HG03457 (cell line): ENCODE results near the gene ARHGAP26.

Experiments used
- ATAC-seq: cut with Tn5 transposase; IDR thresholded peaks from one replicate; pipeline ENCODE4 v1.9.1; 2021; ENCODE audit warnings: moderate number of reproducible peaks; ENCODE audit not compliant: unreplicated experiment

ARHGAP26 gene

DNA sequence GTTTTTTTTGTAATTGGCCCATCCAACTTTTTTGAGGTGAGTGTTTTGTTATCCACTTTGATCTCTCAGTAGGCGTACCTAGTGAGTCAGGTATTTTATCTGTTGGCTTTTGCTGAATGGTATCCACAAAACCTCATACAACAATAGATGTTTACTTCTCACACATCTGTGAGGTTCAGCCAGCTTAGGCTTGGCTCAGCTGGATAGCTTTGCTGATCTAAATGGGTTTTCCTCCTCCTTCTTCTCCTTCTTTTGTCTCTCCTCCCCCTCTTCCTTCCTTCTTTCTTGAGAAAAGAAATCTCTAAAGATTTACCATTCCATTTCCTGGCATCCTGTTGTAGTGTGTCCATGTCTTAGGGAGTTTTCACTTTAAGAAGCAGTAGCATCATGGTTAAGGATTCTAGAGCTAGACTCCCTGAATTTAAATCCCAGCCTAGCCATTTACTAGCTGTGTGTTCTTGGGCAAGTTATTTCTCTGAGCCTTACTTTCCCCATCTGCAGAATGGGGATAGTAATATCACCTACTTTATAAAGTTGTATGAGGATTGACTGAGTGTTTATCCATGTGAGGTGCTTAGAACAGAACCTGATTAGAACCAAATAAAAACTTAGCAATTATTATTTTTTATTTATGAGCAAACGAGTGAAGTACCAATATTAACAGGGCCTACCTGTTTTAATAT is 126.3 kb downstream of the ARHGAP26 start:
- ATAC-seq, result no peak

DNA sequence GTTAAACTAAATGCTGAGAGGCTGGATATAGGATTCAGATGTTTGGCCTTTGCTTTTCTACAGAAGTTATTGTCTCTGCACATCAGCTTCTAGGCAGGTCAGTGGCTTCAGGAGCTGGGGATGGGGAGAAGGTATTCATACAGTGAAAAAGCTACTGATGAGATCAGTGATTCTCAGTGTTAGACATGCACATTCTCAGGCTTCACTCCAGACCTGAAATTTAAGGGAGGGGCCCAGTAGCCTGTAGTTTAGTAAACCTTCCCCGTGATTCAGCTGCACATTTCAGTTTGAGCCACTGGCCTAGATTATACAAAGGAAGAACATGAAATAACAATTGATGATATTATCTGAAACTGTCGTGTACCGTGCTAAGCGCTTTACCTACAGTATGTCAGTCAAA is 127.2 kb downstream of the ARHGAP26 start:
- ATAC-seq, result no peak

DNA sequence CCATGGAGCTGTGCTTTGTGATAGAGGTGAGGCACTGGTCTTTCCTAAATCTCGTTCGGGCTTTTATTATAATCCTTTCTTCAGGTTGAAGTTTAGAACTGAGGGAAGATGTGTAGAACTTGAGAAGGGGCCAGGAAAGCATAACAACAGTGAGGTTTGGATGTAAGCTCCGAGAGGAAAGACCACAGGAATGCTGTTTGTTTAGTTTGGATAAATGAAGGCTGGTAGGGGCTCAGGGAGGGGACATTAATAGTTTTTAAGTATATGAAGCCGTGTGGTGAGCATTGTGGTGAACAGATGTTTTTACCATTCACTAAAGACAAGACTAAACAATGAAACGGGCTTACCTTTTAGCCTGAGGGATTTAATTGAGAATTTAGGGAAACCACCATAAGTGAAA is 130.8 kb downstream of the ARHGAP26 start:
- ATAC-seq, result no peak

DNA sequence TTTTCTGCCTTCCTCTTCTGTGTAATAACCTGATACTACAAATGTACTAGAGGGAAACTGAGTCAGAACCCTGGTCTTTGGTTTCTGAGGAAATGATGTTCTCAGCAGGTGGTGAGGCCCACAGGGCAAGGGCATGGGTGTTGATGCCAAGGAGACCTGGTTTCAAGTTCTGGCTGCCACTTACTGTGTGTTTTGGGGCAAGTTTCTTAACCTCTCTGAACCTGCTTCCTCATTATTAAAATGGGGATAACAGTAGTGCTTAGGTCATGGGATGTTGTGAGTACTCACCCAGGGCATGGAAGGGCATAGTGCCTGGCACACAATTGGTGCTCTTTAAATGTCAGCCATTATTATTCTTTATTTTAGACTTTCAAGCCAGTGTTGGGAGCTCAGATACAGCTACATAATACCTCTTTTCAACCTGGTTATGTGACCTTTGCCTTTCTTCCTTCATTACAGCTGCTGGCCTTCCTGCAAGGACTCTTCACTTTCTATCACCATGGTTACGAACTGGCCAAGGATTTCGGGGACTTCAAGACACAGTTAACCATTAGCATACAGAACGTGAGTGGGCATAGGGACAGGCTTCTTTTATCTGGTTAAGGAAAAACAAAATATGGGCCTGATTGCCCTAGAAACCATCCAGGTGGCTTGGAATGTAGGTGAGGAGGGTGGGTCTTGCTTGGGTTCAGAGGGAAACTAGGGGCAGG is 131.5 kb downstream of the ARHGAP26 start:
- ATAC-seq, result no peak

DNA sequence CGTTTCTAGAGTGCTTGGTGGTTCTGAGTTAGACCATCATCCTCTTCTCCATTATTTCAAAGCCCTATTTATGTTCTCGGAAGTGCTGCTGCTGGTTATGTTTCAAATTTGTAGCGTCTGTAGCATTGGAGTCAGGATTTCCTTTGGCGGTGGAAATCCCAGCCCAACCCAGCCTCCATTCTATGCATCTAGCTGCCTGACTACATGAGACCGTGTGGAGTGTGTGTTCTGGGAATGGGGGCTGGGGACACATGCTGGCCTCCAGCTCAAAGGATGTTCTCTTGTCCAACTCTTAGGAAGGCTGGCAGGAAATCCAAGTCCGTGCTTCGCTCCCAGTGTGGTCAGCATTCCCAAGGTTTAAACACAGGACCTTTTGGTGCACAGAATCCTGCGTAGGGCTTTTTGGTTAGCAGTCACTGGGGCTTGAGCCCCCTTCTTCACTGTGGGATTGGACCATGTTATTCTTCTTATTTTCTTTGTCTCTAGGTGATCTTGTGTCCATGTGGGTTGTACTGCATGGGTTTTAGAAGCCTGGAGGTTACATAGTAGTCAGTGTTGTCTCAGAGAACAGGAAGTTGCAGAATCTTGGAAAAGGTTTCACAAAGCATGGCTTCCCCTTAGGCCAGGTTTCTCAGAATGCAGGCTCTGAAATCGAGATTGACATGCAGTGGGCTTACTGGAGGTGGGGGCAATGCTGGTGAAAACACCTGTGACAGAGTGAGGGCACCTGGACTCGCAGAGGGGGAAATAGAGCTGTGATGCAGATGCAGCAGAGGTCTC is 132.2 kb downstream of the ARHGAP26 start:
- no peak for ATAC-seq

DNA sequence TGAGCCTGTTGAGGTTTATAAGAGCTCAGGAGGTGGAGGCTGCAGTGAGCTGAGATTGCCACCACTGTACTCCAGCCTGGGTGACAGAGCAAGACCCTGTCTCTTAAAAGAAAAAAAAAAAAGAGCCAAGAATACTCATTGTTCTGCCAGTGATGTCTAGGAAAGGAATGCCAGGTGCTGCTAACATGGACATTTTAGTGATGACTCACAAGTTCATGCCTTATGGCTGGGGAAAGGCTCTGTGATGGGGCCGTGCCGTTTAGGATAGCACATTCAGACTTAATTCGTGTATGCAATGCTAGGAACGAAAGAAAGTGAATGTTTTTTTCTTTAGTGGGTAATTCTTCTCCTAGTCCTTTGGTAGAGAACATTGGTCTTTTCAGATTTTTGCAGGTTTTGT is 134.2 kb downstream of the ARHGAP26 start:
- no peak for ATAC-seq

DNA sequence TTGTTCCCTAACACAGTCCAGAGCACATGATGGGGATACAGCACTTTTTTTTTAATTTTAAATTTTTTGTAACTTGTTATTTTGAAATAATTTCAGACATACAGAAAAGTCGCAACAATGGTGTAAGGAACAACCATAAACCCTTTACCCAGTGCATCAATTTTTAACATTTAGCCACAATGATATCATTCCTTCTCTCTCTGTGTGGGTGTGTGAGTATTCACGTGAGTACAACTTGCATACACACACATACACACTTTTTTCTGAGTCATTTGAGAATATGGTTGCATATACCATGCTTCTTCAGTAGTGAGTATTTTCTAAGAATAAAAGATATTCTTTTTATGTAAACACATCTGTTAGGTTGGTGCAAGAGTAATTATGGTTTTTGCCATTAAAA is 135.2 kb downstream of the ARHGAP26 start:
- ATAC-seq, result no peak

DNA sequence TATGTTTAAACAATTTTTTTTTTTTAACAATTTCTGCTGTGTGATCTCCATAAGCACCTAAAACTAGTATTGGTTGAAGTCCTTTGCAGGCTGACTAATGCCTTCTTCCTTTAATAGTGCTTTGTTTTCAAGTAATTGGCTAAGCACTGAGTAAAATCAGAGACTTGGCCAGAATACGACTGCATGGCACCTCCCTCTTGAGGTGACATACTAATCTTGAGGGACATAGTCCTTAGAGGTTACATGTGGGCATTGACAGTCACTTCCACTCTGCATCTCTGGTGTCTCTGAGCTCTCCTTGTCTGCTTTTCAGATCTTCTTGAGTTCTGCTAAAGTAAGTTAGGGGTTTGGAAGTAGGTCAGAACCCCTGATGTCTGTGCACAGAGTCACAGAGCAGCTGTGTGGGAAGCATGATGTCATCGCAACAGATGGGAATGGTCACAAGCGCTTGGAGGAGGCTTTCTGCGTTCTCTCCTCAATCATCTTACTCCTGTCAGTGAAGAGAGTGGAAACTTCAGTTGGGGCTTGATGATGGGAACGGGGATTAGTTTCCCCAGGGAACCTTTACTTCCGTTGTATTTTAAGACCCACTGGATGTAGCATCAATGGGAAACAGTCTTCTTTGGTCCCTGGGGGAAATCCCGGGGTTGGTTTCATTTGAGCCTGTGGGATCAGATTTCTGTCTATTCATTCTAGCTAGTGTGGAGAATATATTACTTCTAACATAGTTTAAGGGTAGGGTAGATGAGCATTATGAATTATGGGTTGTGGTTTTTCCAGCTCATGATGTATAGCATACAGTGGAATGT is 136.9 kb downstream of the ARHGAP26 start:
- ATAC-seq, result no peak

DNA sequence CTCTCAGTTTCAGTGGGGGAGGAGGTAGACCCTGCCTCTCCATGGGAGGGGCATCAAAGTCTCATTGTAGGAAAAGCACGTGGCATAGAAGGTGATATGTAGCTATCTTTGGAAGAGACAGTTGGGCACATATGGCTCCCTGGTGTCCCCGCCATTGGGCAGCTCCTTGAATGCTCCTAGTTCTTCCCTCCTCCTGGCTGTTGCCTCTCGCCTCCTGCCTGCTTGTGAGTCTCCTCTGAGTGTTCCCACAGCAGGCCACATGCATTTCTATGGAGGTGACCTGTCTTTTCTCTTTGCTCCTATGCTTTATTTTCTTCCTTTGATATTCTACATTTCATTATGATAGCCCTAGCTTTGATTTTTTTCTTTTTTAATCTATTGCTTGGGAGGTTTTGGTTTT is 138.5 kb downstream of the ARHGAP26 start:
- ATAC-seq, result no peak

DNA sequence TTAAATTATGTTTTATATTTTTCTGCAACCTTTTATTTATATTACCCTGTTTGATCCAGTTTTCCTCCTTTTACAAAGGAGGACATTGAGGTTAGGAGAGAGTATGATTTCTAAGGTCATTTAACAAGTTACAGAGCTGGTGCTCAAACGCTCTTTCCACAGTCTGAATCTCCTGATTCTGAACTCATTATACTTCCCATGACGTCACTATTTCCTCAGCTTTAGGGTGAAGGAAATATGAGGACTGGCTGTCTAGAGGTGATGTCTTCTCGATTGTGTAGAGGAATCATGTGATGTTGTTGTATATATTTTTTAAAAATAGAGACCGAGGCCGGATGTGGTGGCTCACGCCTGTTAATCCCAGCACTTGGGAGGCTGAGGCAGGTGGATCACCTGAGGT is 140.0 kb downstream of the ARHGAP26 start:
- ATAC-seq, result no peak

DNA sequence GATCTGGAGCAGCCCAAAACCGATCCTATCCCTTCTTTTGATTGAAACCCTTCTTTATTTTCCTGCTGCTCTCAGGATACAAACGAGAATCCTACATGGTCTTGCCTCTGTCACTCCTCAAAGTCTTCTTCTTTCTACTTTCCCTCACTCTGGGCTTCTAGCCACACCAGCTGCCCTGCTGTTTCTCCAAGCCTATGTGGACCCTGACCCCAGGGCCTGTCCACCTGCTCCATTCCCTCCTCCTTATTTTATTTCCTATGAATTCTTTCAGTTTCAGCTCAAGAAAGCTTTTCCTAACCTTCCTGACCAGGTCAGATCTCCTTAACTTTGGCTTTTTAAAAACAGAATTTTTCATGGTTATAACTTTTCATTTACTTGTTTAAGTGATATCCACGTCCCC is 141.0 kb downstream of the ARHGAP26 start:
- ATAC-seq, result no peak

DNA sequence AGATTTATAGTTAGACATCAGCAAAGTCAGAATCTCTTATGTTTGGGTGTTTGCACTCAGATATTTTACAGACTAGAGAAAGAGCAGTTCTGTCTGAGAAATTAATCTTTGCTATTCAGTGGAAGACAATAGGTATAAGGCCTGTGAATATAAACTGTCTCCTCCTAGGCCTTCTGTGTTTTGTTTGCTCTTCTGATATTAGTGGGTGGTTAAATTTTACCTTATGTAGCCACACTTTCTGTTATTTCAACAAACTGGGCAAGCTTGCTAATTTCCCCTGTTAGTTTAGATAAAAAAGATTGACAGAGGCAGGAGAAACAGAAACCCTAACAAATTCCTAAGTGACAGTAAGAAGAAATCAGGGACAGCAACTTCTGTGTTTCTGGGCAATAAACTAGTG is 141.6 kb downstream of the ARHGAP26 start:
- no peak for ATAC-seq

DNA sequence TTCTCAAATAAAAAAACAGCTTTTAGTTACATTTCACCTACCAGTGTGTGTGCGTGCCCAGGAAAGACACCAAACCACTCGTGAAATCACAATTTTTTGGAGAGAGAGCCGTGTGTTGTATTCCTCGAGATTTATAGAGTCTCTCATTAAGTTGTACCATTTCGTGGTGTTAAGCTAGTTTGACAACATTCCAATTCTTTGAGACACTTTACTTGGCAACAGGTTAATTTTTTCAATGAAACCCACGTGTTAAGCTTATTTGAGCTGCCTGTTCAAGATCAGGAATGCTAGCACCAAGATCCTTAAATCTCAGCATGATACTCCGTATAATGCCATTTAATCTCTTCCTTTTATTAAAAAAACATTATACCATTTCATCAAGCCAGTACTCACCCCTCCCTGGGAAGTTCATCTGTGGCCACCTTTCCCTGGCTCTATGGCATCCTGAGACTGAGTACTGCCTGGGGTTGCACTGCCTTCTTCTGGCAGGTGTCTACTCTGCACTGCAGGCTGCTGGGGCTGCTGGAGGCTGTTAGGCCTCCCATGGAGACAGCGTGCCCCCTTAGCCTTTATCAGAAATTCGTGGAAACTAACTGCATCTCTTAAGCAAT is 143.7 kb downstream of the ARHGAP26 start:
- ATAC-seq, result no peak

DNA sequence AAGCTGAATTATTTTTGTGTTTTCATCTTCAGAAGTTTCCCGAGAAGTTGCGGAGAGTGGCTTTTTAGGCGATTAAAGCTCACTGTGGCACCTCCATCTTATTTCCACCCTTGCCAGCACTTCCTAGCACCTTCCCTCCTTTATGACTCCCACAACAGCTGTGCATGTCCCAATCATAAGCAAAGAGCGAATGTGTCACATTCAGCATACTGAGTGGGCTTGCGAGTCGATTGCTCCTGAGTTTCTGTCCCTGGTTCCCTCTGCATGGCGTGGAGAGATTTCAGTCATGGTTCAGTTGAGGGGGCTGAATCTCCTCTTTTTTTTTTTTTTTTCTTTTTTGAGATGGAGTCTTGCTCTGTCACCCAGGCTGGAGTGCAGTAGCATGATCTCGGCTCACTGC is 144.9 kb downstream of the ARHGAP26 start:
- ATAC-seq, result no peak

DNA sequence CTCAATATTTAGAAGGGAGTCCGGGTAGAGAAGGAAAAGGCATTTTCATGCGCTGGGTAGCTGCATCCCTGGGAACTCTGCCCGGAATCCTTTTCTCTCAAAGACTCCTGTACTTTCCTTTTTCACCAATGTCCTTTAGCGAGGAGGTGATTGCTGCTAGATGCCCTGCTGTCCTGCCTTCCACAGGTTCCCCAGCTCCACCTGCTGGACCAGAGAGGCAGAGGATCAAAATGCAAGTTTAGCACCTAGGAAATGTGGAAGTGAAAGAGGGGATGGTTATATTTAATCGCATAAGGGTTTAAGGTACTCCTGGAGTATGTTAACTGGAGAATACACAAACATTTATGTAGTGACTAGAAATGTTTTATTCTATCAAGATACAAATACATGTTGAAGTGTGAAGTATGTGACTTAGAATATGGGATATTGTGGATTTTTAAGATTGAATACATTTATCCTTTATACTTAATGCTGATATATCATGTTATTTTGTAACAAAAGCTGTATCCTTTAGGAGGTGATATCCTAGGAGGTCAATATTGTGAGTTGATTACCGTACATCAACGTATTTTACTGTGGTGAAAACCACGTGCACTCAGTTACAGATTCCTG is 145.7 kb downstream of the ARHGAP26 start:
- peak; percentile 63 for ATAC-seq

DNA sequence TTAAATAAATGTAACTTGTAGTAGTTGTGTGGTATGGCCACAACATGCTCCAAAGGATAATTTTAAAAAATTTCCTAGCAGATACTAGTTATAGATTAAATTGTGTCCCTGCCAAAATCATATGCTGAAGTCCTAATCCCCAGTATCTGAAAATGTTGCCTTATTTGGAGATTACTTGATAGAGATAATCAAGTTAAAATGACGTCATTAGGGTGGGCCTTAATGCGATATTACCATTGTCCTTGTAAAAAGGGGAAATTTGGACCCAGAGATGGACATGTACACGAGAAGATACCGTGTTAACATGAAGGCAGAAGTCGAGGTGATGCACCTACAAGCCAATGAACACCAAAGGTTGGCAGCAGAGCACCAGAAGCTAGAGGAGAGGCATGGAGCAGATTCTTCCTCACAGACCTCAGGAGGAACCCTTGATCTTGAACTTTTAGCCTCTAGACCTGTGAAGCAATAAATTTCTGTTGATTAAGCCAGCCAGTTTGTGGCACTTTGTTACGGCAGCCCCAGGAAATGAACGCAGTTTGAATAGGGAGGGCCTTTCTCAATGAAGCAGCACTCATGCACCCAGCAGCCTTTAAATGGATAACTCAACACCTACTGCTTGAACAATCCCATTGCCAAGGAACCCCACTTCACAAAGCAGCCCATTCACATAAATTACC is 148.9 kb downstream of the ARHGAP26 start:
- ATAC-seq, result no peak

DNA sequence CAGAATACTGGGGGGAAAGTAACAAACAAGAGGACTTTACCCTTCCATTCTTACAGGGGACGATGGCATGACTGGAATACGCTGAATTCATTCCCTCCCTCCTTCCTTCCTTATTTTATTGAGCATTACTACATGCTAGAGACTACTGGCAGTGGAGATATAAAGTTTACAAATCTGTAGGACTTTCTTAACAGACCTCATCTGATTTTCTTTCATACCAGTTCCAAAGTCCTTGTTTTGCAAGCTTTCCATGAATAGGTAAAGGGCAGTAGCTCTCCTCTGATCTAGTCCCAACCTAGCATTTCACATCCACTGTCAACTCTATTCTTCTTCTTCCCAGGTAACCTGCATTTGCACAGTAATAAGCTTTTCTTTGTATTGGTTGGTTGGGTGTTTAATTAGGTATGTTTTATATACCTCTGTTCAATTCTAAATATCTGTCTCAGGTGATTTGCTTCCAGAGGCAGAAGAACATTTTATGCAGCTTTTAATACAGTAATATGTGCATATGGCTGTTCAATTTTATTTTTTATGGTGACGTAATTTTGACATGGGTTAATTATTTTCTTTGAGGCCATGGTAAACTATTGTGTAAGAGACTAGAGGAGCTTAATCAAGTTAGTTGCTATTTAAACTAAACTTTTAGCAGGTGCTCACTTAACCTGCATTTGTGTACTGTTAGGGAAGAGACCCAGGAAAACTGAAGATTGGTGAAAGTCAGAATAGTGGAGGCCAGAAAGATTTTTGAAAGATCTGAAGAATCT is 150.9 kb downstream of the ARHGAP26 start:
- ATAC-seq, result no peak

DNA sequence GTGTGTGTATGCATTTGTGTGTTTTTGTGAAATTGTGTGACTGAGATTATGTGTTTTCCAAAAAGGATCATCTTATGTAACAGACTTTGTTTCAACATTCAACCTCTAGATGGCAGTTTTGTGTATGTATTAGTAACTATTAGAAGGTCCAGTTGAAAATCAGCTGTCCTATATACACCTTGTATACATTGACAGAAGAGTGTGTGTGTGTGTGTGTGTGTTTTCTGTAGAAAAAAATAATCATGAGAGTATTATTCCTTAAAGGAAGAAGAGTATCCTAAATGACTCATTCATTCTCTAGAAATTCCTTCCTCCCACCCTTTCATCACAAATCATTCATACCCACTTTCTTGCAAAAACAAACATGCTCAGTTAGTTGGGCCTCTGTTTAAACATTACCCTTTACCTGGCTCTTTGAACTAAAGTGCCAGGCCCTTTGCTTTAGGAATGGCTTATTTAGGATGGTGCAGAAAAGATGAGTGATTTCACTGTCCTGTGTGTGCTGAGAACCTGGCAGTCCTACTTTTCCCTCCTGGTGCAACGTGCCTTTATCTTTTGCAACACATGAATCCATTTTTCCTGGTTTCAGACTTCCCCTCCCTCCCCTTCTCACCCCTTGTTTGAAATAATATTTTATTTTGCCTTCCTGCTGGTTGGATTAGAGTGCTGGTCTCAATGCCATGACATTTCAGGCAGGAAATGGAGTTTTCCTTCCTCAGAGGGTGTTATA is 152.2 kb downstream of the ARHGAP26 start:
- no peak for ATAC-seq
